ENCODE results near the gene PAX5.
A peak's percentile ranks its signal among the peaks of the same experiment; 100 is the strongest.

PAX5 gene

DNA sequence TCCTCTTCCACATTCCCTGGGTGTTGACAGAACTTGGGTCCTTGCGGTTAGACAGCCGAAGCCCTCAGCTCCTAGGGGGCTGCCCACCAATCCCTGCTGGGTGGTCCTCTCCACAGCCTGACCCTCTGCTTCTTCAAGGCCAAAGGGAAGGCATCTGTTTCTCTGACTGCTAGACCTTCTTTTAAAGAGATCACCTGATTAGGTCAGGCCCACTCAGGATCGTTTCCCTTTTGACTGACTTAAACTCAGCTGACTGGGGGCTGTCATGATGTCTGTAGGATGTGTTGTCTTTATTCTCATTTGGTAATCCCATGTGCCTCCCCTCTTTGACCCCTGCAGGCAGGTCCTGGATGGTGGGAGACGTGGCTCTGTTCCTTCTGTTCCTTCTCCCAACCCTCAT lies 207.5 kb downstream of the PAX5 start:
- no peak overlapping the region for H3K4me3 ChIP-seq (ENCODE audit: low read depth, low read length)
- H3K9me3 ChIP-seq (ENCODE audit: control insufficient read depth, insufficient read depth, low read depth, low read length), result no peaks in the 10 kb centered on the region
- H3K4me1 ChIP-seq (ENCODE audit: control insufficient read depth, insufficient read depth, low read length), result no peaks in the 10 kb centered on the region
- ChIA-PET POLR2A (no interaction called here), CTCF (interaction anchor here (1.2 kb wide), 1 partner anchor 46 kb away, joined by 4 read pairs; no protein-coding TSS in a partner anchor)
- no peak overlapping the region for H3K27ac ChIP-seq (ENCODE audit: extremely low read depth, low read depth, low read length)
- H3K36me3 ChIP-seq (ENCODE audit: control insufficient read depth in 2 of 2, insufficient read depth in 1 of 2, low read length in 2 of 2), result no peaks in the 10 kb centered on the region
- TF ChIP-seq ZNF776 (tag by site-specific recombination; IDR thresholded peaks at IDR 0.05; ENCODE audit: borderline replicate concordance) (no peak), ZNF10 (tag by site-specific recombination; IDR thresholded peaks at IDR 0.05) (peak; percentile 82)

DNA sequence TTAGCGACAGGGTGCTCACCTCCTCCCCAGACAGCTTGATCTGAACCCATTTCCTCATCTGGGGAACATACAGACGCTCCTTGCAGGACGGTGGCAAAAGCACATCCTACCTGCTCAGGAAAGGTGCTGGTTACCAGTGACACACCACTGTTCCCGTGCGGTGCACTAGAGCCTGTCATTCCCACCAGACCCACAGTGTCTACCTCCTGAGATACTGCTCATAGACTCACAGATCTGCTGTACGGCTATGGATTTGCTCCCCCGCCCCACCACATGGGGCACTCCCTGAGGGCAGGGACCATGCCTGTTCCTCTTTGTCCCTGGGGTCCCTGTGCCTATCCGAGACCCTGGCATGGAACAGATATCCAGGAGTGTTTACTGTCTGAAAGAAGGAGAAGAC lies 208.9 kb downstream of the PAX5 start:
- TF ChIP-seq ZNF792 (tag by site-specific recombination; IDR thresholded peaks at IDR 0.05) (no peak), GFI1B (tag by site-specific recombination; IDR thresholded peaks at IDR 0.05) (no peak), ZNF433 (tag by site-specific recombination; IDR thresholded peaks at IDR 0.05; ENCODE audit: low read depth) (no peak), HOXA7 (CRISPR knock-in tag; IDR thresholded peaks at IDR 0.05; ENCODE audit: borderline replicate concordance) (no peak), RBAK (tag by site-specific recombination; IDR thresholded peaks at IDR 0.05) (no peak), KLF7 (tag by site-specific recombination; IDR thresholded peaks at IDR 0.05; ENCODE audit: borderline replicate concordance) (no peak), KLF10 (tag by site-specific recombination; IDR thresholded peaks at IDR 0.05) (no peak), HOXC10 (CRISPR knock-in tag; IDR thresholded peaks at IDR 0.05) (no peak), ZNF623 (tag by site-specific recombination; IDR thresholded peaks at IDR 0.05) (no peak)
- TF ChIP-seq, protein P1, sequence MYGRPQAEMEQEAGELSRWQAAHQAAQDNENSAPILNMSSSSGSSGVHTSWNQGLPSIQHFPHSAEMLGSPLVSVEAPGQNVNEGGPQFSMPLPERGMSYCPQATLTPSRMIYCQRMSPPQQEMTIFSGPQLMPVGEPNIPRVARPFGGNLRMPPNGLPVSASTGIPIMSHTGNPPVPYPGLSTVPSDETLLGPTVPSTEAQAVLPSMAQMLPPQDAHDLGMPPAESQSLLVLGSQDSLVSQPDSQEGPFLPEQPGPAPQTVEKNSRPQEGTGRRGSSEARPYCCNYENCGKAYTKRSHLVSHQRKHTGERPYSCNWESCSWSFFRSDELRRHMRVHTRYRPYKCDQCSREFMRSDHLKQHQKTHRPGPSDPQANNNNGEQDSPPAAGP (tag by site-specific recombination; IDR thresholded peaks at IDR 0.05), result no peak
- TF ChIP-seq, protein P2, sequence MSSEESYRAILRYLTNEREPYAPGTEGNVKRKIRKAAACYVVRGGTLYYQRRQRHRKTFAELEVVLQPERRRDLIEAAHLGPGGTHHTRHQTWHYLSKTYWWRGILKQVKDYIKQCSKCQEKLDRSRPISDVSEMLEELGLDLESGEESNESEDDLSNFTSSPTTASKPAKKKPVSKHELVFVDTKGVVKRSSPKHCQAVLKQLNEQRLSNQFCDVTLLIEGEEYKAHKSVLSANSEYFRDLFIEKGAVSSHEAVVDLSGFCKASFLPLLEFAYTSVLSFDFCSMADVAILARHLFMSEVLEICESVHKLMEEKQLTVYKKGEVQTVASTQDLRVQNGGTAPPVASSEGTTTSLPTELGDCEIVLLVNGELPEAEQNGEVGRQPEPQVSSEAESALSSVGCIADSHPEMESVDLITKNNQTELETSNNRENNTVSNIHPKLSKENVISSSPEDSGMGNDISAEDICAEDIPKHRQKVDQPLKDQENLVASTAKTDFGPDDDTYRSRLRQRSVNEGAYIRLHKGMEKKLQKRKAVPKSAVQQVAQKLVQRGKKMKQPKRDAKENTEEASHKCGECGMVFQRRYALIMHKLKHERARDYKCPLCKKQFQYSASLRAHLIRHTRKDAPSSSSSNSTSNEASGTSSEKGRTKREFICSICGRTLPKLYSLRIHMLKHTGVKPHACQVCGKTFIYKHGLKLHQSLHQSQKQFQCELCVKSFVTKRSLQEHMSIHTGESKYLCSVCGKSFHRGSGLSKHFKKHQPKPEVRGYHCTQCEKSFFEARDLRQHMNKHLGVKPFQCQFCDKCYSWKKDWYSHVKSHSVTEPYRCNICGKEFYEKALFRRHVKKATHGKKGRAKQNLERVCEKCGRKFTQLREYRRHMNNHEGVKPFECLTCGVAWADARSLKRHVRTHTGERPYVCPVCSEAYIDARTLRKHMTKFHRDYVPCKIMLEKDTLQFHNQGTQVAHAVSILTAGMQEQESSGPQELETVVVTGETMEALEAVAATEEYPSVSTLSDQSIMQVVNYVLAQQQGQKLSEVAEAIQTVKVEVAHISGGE (tag by site-specific recombination; conservative IDR thresholded peaks at IDR 0.05; ENCODE audit: low read depth), result no peak
- TF ChIP-seq, protein P3, sequence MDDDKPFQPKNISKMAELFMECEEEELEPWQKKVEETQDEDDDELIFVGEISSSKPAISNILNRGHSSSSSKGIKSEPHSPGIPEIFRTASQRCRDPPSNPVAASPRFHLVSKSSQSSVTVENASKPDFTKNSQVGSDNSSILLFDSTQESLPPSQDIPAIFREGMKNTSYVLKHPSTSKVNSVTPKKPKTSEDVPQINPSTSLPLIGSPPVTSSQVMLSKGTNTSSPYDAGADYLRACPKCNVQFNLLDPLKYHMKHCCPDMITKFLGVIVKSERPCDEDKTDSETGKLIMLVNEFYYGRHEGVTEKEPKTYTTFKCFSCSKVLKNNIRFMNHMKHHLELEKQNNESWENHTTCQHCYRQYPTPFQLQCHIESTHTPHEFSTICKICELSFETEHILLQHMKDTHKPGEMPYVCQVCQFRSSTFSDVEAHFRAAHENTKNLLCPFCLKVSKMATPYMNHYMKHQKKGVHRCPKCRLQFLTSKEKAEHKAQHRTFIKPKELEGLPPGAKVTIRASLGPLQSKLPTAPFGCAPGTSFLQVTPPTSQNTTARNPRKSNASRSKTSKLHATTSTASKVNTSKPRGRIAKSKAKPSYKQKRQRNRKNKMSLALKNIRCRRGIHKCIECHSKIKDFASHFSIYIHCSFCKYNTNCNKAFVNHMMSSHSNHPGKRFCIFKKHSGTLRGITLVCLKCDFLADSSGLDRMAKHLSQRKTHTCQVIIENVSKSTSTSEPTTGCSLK (tag by site-specific recombination; IDR thresholded peaks at IDR 0.05), result no peak
- H3K4me1 ChIP-seq (ENCODE audit: control insufficient read depth, insufficient read depth, low read length), result no peaks in the 10 kb centered on the region
- no peaks in the 10 kb centered on the region for H3K9me3 ChIP-seq (ENCODE audit: control insufficient read depth, insufficient read depth, low read depth, low read length)
- ChIA-PET POLR2A (no interaction called here), CTCF (interaction anchor here (0.8 kb wide), 1 partner anchor 31 kb away, joined by 3 read pairs; no protein-coding TSS in a partner anchor)
- no peaks in the 10 kb centered on the region for H3K36me3 ChIP-seq (ENCODE audit: control insufficient read depth in 2 of 2, insufficient read depth in 1 of 2, low read length in 2 of 2)
- H3K27ac ChIP-seq (ENCODE audit: extremely low read depth, low read depth, low read length), result no peak overlapping the region
- H3K4me3 ChIP-seq (ENCODE audit: low read depth, low read length), result no peak overlapping the region

DNA sequence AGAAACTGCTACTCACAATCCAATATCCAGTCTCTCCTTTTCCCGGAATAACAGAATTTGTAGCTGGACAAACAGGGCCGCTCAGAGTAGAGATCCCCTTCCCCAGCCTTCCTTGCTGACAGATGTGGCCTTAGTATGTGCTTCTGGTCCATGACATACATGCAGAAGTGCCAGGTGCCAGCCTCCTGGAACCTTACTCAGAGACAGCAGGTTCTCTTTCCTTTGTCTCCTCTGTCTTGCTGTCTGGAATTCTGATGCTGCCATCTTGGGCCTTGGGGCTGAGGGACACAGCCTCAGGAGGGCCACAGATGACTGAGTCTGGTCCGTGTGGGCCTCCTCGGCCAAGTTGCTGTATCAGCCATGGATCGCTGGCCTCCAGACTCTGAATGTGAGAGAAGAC lies 210.1 kb downstream of the PAX5 start:
- H3K4me3 ChIP-seq (ENCODE audit: low read depth, low read length), result no peak overlapping the region
- no peaks in the 10 kb centered on the region for H3K36me3 ChIP-seq (ENCODE audit: control insufficient read depth in 2 of 2, insufficient read depth in 1 of 2, low read length in 2 of 2)
- no peak for TF ChIP-seq PRDM1 (tag by site-specific recombination; IDR thresholded peaks at IDR 0.05)
- no peak for TF ChIP-seq ZNF776 (tag by site-specific recombination; IDR thresholded peaks at IDR 0.05; ENCODE audit: borderline replicate concordance)
- no peak for TF ChIP-seq WT1 (tag by site-specific recombination; IDR thresholded peaks at IDR 0.05)
- TF ChIP-seq, protein P4, sequence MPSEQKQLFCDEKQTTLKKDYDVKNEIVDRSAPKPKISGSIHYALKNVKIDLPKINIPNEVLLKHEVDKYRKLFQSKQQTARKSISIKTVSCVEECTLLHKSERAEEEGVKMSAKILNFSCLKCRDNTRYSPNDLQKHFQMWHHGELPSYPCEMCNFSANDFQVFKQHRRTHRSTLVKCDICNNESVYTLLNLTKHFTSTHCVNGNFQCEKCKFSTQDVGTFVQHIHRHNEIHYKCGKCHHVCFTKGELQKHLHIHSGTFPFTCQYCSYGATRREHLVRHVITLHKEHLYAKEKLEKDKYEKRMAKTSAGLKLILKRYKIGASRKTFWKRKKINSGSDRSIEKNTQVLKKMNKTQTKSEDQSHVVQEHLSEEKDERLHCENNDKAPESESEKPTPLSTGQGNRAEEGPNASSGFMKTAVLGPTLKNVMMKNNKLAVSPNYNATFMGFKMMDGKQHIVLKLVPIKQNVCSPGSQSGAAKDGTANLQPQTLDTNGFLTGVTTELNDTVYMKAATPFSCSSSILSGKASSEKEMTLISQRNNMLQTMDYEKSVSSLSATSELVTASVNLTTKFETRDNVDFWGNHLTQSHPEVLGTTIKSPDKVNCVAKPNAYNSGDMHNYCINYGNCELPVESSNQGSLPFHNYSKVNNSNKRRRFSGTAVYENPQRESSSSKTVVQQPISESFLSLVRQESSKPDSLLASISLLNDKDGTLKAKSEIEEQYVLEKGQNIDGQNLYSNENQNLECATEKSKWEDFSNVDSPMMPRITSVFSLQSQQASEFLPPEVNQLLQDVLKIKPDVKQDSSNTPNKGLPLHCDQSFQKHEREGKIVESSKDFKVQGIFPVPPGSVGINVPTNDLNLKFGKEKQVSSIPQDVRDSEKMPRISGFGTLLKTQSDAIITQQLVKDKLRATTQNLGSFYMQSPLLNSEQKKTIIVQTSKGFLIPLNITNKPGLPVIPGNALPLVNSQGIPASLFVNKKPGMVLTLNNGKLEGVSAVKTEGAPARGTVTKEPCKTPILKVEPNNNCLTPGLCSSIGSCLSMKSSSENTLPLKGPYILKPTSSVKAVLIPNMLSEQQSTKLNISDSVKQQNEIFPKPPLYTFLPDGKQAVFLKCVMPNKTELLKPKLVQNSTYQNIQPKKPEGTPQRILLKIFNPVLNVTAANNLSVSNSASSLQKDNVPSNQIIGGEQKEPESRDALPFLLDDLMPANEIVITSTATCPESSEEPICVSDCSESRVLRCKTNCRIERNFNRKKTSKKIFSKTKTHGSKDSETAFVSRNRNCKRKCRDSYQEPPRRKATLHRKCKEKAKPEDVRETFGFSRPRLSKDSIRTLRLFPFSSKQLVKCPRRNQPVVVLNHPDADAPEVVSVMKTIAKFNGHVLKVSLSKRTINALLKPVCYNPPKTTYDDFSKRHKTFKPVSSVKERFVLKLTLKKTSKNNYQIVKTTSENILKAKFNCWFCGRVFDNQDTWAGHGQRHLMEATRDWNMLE (tag by site-specific recombination; conservative IDR thresholded peaks at IDR 0.05; ENCODE audit: low read depth), result no peak
- H3K9me3 ChIP-seq (ENCODE audit: control insufficient read depth, insufficient read depth, low read depth, low read length), result no peaks in the 10 kb centered on the region
- H3K4me1 ChIP-seq (ENCODE audit: control insufficient read depth, insufficient read depth, low read length), result no peaks in the 10 kb centered on the region
- ChIA-PET POLR2A (no interaction called here), CTCF (interaction anchor here (0.5 to 0.7 kb wide), 2 partner anchors 25 to 45 kb away, joined by 3 to 4 read pairs; no protein-coding TSS in a partner anchor)
- no peak overlapping the region for H3K27ac ChIP-seq (ENCODE audit: extremely low read depth, low read depth, low read length)

All from HEK293 (cell line).